GM21390 (cell line): ENCODE measurements around the gene CFAP58.
"Not testable (repeated sequence)": the region's sequence is repeated elsewhere in the genome, so short reads cannot be mapped to it uniquely, and the experiment has no call there.

Experiments used
- ATAC-seq: cut with Tn5 transposase; IDR thresholded peaks from one replicate; pipeline ENCODE4 v1.9.1; 2021; ENCODE audit not compliant: unreplicated experiment

Gene CFAP58

GRCh38 chr10:104430360-104430759, 76.7 kb downstream of the CFAP58 start:
- no peak for ATAC-seq

DNA sequence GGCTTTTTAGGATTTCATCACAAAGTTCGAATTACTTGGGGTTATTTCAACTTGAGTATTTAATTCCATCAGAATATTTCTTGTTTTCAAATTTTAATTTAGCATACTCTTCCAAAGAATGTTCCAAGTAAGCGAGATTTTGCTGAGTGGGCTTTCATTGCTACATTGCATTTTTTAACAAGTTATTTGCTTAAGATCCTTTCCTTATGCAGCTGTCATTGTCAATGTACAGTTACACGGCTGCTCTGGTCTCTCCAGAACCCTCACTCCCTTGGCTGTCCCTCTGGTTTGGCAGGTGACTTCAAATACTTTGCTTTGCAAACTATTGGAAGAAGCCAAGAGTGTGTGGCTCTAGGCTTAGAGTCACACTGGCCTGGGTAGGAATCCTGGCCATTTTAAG, 80.0 kb downstream of the CFAP58 start:
- no peak for ATAC-seq

GRCh38 chr10:104434601-104435000, 81.0 kb downstream of the CFAP58 start:
- ATAC-seq = no peak

DNA sequence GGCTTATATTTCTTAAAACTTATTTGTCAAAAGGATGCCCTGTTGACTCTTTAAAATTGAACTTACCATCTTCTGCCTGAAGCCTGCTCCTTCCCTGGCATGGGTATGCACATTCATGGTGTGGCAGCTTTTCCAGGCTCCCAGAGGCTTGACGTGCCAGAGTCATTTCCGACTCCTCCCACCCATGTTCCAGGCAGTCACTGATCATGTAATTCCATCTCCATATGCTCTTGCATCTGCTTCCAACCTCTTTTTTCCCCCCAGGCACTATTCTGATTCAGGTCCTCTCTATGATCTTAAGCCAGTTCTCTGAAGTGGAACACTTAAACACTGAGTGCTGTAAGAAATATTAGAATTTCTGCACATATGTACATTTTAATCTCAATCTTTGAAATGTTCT, 82.2 kb downstream of the CFAP58 start:
- ATAC-seq = no peak

- no peak for ATAC-seq
Measured at GRCh38 chr10:104437226-104437625, 83.6 kb downstream of the CFAP58 start.

GRCh38 chr10:104440221-104440620, 86.6 kb downstream of the CFAP58 start:
- no peak for ATAC-seq

DNA sequence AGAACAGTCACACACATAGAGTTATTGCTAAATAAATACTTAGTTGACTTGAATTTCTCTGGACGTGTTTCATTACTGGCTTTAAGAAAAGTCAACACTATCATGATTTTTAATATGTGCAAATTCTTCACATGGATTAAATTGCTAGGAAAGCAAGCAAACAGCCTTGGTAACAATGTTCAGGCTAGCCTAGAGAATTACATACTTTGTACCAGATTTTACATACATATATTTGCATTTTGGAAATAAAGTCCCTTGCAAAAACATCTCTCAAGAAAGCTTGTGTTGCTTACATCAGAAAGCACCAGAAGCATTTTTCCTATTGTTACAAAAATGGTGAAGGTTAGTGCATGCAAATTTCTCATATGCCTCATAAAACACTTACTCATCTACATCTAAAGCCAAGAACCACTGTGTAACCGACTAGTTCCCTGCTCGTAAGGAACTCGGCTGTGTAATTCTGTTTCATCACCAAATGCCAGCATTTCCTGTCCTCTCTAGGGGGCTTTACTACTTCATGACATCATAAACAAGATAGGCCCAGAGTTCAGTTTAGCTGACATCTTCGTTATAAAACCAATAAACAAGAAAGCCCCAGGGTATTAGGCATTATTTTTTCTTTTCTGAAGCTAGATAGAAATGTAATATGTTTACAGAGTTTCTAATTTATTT, 87.8 kb downstream of the CFAP58 start:
- ATAC-seq = no peak

DNA sequence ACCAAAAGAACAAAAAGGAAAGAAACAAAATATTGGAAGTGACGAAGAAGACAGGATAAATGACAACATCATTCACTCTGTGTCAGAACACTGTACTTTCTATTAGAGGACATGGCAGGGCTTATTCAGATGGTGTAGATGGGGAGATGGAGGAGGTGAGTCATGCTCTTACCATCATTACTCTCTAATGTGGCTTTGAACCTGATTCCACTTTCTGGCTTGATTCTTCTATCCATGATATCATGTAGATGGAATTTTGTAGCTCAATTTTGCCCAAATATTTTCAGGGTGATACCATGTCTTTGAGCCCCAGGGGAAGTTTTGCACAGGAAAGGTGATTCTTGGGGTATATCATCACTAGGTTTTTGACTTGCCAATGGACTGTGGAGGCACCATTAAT, 91.7 kb downstream of the CFAP58 start:
- ATAC-seq = no peak

DNA sequence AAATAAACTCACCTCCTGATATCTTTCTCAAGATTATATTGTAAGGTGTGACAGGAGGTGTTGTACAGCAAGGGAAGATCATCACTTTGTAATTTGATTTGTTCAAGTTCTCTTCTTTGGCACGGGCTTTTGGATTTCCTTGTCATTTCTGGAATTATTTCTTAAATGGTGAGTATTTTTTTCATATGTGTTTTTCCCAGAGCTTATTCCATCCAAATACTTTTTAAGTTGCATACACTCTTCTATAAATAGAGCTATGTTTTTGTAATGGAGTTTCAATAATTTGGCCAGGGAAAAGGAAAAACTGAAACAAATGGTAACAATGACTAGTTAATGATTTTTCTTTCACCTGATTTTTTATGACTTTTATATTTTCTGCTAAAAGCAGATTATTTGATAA, 92.5 kb downstream of the CFAP58 start:
- ATAC-seq = no peak

DNA sequence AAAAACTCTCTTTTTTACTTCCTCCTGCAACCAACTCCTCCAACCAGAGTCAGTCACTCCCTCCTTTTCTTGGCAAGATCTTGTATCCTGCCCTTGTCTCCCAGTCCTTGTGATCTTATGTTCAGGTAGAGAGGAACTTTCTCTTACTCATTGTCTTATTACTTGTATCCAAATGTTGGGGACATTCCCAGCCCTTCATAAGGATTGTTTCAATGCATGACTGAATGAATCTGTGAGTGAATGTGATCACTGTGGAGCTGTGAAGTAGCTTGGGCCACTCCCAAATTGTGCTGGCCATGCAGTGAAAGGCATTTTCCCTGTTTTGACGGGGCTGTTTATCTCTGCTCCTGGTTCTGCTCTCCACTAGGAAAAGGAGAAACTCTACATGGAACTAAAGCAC, 93.7 kb downstream of the CFAP58 start:
- no peak for ATAC-seq

- ATAC-seq = no peak
Measured at GRCh38 chr10:104447906-104448305, 94.3 kb downstream of the CFAP58 start.

GRCh38 chr10:104449391-104449790, 95.8 kb downstream of the CFAP58 start:
- no peak for ATAC-seq

DNA sequence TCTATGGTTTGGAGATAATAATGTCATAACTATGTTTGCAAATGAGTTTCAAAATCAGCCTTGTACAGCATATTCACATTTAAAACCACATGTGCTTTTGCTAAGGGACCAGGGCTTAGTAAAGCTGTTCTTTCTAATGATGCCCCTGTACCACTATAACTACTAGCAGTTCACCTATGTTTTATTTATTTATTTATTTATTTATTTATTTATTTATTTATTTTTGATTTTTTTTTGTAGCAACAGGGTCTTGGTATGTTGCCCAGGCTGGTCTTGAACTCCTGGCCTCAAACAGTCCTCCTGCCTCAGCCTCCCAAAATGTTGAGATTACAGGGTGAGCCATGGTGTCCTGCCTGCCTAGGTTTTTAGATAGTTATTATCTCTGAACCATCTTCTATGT, 96.9 kb downstream of the CFAP58 start:
- no peak for ATAC-seq

GRCh38 chr10:104450954-104451353, 97.3 kb downstream of the CFAP58 start:
- no peak for ATAC-seq

GRCh38 chr10:104452977-104453376, 99.3 kb downstream of the CFAP58 start:
- ATAC-seq = no peak

- ATAC-seq = peak; percentile 70
Measured at GRCh38 chr10:104456802-104457542, 103.3 kb downstream of the CFAP58 start.

GRCh38 chr10:104457543-104457828, 103.9 kb downstream of the CFAP58 start:
- ATAC-seq = no peak

- ATAC-seq = not testable (repeated sequence)
Measured at GRCh38 chr10:104465575-104465974, 111.9 kb downstream of the CFAP58 start.

DNA sequence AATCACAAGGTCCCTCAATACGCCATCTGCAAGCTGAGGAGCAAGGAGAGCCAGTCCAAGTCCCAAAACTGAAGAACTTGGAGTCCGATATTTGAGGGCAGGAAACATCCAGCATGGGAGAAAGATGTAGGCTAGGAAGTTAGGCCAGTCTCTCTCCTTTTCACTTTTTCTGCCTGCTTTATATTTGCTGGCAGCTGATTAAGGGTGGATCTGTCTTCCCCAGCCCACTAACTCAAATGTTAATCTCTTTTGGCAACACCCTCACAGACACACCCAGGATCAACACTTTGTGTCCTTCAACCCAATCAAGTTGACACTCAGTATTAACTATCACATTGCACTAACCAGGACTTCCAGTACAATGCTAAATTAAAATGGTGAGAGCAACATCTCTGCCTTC, 115.2 kb downstream of the CFAP58 start:
- not testable (repeated sequence) for ATAC-seq

DNA sequence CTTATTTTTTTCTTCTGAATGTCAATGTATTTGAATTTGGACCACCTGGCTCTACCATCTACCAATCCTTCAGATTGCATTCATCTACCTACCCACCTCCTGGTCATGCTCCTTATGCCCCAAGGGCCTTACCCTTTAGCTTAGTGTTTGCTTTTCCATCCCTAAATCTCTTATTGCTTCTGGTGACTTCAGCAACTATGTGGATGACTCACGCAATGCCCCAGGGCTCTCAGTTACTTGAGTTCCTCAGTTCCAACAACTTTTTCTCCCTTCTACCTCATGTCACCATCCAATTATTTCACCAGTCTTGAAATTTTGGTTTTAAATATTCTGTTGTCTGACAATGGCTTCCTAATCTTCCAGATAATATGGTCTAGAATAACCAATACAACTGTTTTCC, 118.9 kb downstream of the CFAP58 start:
- ATAC-seq = no peak

DNA sequence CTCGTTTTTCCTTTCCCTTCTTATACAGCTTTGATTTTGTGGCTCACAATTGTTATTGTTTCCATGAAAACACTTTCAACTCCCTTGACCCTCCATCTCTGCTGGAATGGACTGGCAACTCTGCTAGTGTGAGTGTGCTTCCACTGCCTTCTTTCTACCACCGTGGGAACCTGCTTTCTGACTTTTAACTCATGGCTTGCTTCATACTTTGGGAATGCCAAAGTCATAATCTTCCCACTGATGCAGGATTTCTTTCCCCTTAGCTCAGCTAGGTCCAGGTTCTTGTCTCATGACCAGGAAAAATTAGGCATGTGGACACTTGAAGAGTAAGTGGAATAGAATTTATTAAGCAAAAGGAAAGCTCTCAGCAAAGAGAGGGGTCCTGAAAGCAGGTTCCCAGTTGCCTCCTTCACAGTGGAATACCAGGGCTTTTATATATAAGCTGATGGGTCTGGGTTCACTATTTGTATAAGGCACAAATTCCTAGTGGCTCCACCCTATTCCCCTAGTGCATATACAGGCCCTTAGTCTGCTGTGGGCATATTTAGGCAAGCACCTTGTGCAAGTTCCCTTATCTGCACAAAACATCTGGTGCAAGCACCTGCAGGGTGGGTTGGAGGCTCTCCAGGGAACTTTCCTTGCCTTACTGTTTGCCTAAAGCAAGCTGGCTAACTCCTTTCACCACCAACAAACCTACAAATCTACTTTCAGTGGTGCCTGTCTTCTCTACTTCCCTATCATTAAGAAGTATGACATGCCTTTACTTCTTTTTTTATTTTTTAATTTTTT, 119.5 kb downstream of the CFAP58 start:
- no peak for ATAC-seq

- no peak for ATAC-seq
Measured at GRCh38 chr10:104478380-104478779, 124.7 kb downstream of the CFAP58 start.
